ENCODE measurements around the gene ACSF3.

Gene ACSF3

GRCh38 chr16:89172528-89173173 is 79.0 kb downstream of the ACSF3 start:
- H3K4me3 ChIP-seq = no peak overlapping the region
- H3K4me1 ChIP-seq = peaks cover 0 to 24% (median 16%) of the 10 kb centered on the region in 4 donors
- no peak for DNase-seq
- intact Hi-C loops (cut with DNase I; ENCODE audit: low total_unique reads) = no loop called here
- H3K36me3 ChIP-seq = no peaks in the 10 kb centered on the region
- no peak overlapping the region for H3K27ac ChIP-seq
- TF ChIP-seq CTCF (IDR thresholded peaks at IDR 0.05) = no peak
- no peaks in the 10 kb centered on the region for H3K9me3 ChIP-seq
- peaks cover 3 to 97% of the 10 kb centered on the region in 2 donors for H3K27me3 ChIP-seq

GRCh38 chr16:89173174-89173921 is 79.7 kb downstream of the ACSF3 start:
- peaks cover 0 to 24% (median 16%) of the 10 kb centered on the region in 4 donors for H3K4me1 ChIP-seq
- no peaks in the 10 kb centered on the region for H3K9me3 ChIP-seq
- intact Hi-C loops (cut with DNase I; ENCODE audit: low total_unique reads) = no loop called here
- H3K27me3 ChIP-seq = peaks cover 0 to 97% of the 10 kb centered on the region in 2 donors
- no peak for DNase-seq
- no peak for TF ChIP-seq CTCF (IDR thresholded peaks at IDR 0.05)
- H3K36me3 ChIP-seq = no peaks in the 10 kb centered on the region
- H3K27ac ChIP-seq = no peak overlapping the region
- H3K4me3 ChIP-seq = no peak overlapping the region

- no peak for TF ChIP-seq CTCF (IDR thresholded peaks at IDR 0.05)
- peaks cover 0 to 97% of the 10 kb centered on the region in 2 donors for H3K27me3 ChIP-seq
- intact Hi-C loops (cut with DNase I; ENCODE audit: low total_unique reads) = no loop called here
These were observed 80.6 kb downstream of the ACSF3 start for GRCh38 chr16:89174055-89174827.

GRCh38 chr16:89174877-89175276 is 81.2 kb downstream of the ACSF3 start:
- no peak for TF ChIP-seq CTCF (IDR thresholded peaks at IDR 0.05)
- Histone ChIP-seq H3K27ac (no peak overlapping the region), H3K9me3 (no peaks in the 10 kb centered on the region), H3K27me3 (peaks cover 0 to 97% of the 10 kb centered on the region in 2 donors), H3K4me1 (peaks cover 0 to 24% (median 16%) of the 10 kb centered on the region in 4 donors), H3K4me3 (no peak overlapping the region), H3K36me3 (no peaks in the 10 kb centered on the region)
- DNase-seq = no peak
- intact Hi-C loops (cut with DNase I; ENCODE audit: low total_unique reads) = no loop called here

More at GRCh38 chr16:89174055-89174827, 80.6 kb downstream of the ACSF3 start:
- H3K9me3 ChIP-seq = no peaks in the 10 kb centered on the region
- H3K36me3 ChIP-seq = no peaks in the 10 kb centered on the region
- DNase-seq = no peak
- no peak overlapping the region for H3K4me3 ChIP-seq
- no peak overlapping the region for H3K27ac ChIP-seq
- H3K4me1 ChIP-seq = peaks cover 0 to 24% (median 16%) of the 10 kb centered on the region in 4 donors

- intact Hi-C loops (cut with DNase I; ENCODE audit: low total_unique reads) = no loop called here
- Histone ChIP-seq H3K36me3 (no peaks in the 10 kb centered on the region), H3K27me3 (peaks cover 0 to 97% of the 10 kb centered on the region in 2 donors), H3K4me3 (no peak overlapping the region), H3K4me1 (peaks cover 0 to 18% (median 14%) of the 10 kb centered on the region in 4 donors), H3K9me3 (no peaks in the 10 kb centered on the region), H3K27ac (no peak overlapping the region)
- TF ChIP-seq CTCF (IDR thresholded peaks at IDR 0.05) = no peak
- DNase-seq = no peak
These were observed 81.9 kb downstream of the ACSF3 start for GRCh38 chr16:89175280-89176146.

All from tibial artery (tissue), 4 donors.